Transverse colon (tissue), 4 donors: ENCODE data around the gene LRP2.

Experiments used
- EP300 ChIP-seq: sonication (generic); formaldehyde crosslinking; IDR thresholded peaks from one replicate; pipeline ENCODE4 v1.6.1; 2017; ENCODE audit warnings: antibody characterized with exemption, low read depth
- POLR2A ChIP-seq: fragments of 450-650 bp; IDR thresholded peaks from one replicate; pipeline ENCODE4 v1.6.1; 2016; ENCODE audit warnings: antibody characterized with exemption, mild to moderate bottlenecking, moderate library complexity
- POLR2AphosphoS5 ChIP-seq, 3 donors: sonication (generic); formaldehyde crosslinking; IDR thresholded peaks; one replicate each; pipeline ENCODE4 v1.6.1; 2016; ENCODE audit warnings: antibody characterized with exemption in 3 of 3
- TF ChIP-seq, protein P1 (sequence below), 5 experiments: fragments of 200-600 bp in 3 of 5; fragments of 450-650 bp in 2 of 5; sonication (generic) in 3 of 5; IDR thresholded peaks; 1 replicate in 2 of 5; 2 replicates in 3 of 5; pipeline ENCODE4 v1.5.1; 2016 to 2017; ENCODE audit warnings: antibody characterized with exemption in 5 of 5, inconsistent platforms in 3 of 5, mild to moderate bottlenecking in 2 of 5, moderate library complexity in 1 of 5

DNA sequence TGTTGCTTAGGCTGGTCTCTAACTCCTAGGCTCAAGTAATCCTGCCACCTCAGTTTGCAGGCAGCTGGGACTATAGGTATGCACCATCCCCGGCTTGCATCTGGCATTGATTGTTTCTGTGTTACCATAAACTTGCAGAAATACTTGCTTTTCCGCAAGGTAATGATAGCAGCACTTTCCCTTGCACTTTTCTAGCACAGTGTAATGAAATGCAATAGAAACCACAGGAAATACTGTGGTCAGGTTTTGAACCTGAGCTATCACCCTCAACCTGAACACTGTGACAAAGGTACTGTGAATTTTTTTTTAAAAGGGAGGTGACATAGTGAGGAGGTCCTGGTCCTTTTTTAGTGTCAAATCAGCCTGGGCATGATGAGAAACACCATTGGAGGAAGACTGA, 254.7 kb downstream of the LRP2 start:
- TF ChIP-seq, protein P1, sequence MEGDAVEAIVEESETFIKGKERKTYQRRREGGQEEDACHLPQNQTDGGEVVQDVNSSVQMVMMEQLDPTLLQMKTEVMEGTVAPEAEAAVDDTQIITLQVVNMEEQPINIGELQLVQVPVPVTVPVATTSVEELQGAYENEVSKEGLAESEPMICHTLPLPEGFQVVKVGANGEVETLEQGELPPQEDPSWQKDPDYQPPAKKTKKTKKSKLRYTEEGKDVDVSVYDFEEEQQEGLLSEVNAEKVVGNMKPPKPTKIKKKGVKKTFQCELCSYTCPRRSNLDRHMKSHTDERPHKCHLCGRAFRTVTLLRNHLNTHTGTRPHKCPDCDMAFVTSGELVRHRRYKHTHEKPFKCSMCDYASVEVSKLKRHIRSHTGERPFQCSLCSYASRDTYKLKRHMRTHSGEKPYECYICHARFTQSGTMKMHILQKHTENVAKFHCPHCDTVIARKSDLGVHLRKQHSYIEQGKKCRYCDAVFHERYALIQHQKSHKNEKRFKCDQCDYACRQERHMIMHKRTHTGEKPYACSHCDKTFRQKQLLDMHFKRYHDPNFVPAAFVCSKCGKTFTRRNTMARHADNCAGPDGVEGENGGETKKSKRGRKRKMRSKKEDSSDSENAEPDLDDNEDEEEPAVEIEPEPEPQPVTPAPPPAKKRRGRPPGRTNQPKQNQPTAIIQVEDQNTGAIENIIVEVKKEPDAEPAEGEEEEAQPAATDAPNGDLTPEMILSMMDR (IDR thresholded peaks at IDR 0.05), result no peak
- TF ChIP-seq POLR2A, result no peak
- TF ChIP-seq EP300, result no peak
- TF ChIP-seq POLR2AphosphoS5 (IDR thresholded peaks at IDR 0.05), result no peak
